ENCODE measurements around the gene RPS6KA3.

GRCh38 chrX:20149326-20149725, 117.4 kb downstream of the RPS6KA3 start:
- TF ChIP-seq SIN3A (IDR thresholded peaks at IDR 0.05; ENCODE audit: borderline replicate concordance, low read depth, low read length) (no peak), CTCF (IDR thresholded peaks at IDR 0.05) (no peak), NRF1 (IDR thresholded peaks at IDR 0.05; ENCODE audit: low read depth, low read length) (no peak)

All from SK-N-SH (cell line).